Neutrophil (primary cell): Measurements from ENCODE around the gene APC.

Source experiments
- H3K27ac ChIP-seq: fragments of 200-600 bp; sonication (generic); 2 replicates; pipeline ENCODE4 v1.5.1; 2016; ENCODE audit warnings: mild to moderate bottlenecking, moderate library complexity
- H3K27me3 ChIP-seq: fragments of 200-600 bp; sonication (generic); 2 replicates; pipeline ENCODE4 v1.6.0; 2016; ENCODE audit warnings: mild to moderate bottlenecking
- H3K36me3 ChIP-seq: fragments of 200-600 bp; sonication (generic); 2 replicates; pipeline ENCODE4 v1.5.1; 2017
- H3K4me1 ChIP-seq, 2 experiments: fragments of 200-600 bp in 1 of 2; sonication (generic) in 1 of 2; 1 replicate in 1 of 2; 2 replicates in 1 of 2; pipeline versions ENCODE4 v1.5.1 to v1.6.1; 2013 to 2016; ENCODE audit warnings: low read depth in 1 of 2, low read length in 1 of 2, mild to moderate bottlenecking in 1 of 2, moderate library complexity in 1 of 2; ENCODE audit not compliant: control insufficient read depth in 1 of 2, insufficient read depth in 1 of 2
- H3K4me3 ChIP-seq, 2 experiments: fragments of 200-600 bp in 1 of 2; sonication (generic) in 1 of 2; 1 replicate in 1 of 2; 2 replicates in 1 of 2; pipeline ENCODE4 v1.5.1; 2013 to 2016; ENCODE audit warnings: low read depth in 1 of 2, low read length in 1 of 2, mild to moderate bottlenecking in 1 of 2, moderate library complexity in 1 of 2
- H3K9me3 ChIP-seq: fragments of 200-600 bp; sonication (generic); 2 replicates; pipeline ENCODE4 v1.5.1; 2016
- TF ChIP-seq, protein P1 (sequence below): fragments of 200-600 bp; sonication (generic); IDR thresholded peaks from 2 replicates; pipeline ENCODE4 v1.5.1; 2016; ENCODE audit warnings: antibody characterized with exemption

Gene APC

DNA sequence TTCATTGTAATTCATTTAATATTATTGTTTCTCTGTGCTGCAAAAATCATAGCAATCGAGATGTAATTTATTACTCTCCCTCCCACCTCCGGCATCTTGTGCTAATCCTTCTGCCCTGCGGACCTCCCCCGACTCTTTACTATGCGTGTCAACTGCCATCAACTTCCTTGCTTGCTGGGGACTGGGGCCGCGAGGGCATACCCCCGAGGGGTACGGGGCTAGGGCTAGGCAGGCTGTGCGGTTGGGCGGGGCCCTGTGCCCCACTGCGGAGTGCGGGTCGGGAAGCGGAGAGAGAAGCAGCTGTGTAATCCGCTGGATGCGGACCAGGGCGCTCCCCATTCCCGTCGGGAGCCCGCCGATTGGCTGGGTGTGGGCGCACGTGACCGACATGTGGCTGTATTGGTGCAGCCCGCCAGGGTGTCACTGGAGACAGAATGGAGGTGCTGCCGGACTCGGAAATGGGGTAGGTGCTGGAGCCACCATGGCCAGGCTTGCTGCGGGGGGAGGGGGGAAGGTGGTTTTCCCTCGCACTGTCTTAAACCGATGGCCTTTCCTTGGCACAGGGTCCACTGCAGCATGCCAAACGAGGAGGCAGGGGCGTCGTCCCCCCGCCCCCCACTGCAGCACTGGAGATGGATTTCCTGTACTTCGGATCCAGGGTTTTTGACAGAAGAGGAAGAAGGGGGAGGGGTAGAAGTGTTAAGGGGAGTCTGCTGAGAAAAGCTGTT, at the start of gene APC:
TSS of gene APC (plus strand) at position 423 of the 728 bp plus-strand sequence. CDS start 17,006 bp downstream, outside the sequence.
- peak within 1 kb of the TSS; percentile 59 to 63 for H3K4me3 ChIP-seq
- no peaks in the 10 kb centered on the region for H3K27me3 ChIP-seq
- TF ChIP-seq, protein P1, sequence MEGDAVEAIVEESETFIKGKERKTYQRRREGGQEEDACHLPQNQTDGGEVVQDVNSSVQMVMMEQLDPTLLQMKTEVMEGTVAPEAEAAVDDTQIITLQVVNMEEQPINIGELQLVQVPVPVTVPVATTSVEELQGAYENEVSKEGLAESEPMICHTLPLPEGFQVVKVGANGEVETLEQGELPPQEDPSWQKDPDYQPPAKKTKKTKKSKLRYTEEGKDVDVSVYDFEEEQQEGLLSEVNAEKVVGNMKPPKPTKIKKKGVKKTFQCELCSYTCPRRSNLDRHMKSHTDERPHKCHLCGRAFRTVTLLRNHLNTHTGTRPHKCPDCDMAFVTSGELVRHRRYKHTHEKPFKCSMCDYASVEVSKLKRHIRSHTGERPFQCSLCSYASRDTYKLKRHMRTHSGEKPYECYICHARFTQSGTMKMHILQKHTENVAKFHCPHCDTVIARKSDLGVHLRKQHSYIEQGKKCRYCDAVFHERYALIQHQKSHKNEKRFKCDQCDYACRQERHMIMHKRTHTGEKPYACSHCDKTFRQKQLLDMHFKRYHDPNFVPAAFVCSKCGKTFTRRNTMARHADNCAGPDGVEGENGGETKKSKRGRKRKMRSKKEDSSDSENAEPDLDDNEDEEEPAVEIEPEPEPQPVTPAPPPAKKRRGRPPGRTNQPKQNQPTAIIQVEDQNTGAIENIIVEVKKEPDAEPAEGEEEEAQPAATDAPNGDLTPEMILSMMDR: peak; percentile 8
- H3K36me3 ChIP-seq: no peaks in the 10 kb centered on the region
- peak within 1 kb of the TSS; percentile 83 for H3K27ac ChIP-seq
- H3K9me3 ChIP-seq: no peaks in the 10 kb centered on the region
- peaks cover 28 to 30% of the 10 kb centered on the region in 2 experiments for H3K4me1 ChIP-seq

DNA sequence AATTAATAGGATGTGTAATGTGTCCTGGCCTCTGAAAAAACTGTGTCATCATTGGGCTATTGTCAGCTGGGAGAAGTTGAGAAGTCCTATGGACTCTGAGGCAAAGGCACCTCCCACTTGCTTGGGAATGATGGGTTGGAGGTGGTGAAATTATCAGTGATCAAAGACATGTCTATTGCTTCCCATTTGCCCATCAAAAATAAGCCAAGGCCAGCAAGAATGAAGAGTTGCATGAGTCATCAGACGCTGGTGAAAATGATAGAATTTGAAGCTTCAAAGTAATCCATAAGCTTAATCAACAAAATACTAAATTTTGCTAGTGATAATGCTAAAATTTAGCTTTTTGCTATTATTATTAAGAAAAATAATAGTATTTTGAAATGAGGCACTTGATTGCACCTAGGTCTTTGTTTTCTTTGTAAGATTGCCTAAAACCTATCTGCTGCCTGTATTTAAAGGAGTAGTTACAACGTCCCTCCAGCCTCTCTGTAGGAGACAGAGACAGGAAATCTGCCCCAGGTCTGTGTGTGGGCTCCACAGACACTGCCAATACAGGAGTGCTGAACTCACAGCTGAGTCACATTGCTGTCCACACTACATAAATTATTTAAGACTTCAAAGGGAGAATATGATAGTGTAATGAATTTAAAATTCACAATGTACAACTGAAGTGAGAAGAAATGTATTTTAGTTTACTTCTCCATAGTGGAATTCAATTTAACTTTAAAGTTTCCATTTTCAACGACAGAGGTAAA, 48.4 kb upstream of the APC start:
- H3K27ac ChIP-seq: no peak overlapping the region
- H3K9me3 ChIP-seq: no peaks in the 10 kb centered on the region
- H3K4me1 ChIP-seq: no peaks in the 10 kb centered on the region
- TF ChIP-seq, protein P1: no peak
- H3K36me3 ChIP-seq: no peaks in the 10 kb centered on the region
- no peak overlapping the region for H3K4me3 ChIP-seq
- peaks cover 68% of the 10 kb centered on the region for H3K27me3 ChIP-seq

DNA sequence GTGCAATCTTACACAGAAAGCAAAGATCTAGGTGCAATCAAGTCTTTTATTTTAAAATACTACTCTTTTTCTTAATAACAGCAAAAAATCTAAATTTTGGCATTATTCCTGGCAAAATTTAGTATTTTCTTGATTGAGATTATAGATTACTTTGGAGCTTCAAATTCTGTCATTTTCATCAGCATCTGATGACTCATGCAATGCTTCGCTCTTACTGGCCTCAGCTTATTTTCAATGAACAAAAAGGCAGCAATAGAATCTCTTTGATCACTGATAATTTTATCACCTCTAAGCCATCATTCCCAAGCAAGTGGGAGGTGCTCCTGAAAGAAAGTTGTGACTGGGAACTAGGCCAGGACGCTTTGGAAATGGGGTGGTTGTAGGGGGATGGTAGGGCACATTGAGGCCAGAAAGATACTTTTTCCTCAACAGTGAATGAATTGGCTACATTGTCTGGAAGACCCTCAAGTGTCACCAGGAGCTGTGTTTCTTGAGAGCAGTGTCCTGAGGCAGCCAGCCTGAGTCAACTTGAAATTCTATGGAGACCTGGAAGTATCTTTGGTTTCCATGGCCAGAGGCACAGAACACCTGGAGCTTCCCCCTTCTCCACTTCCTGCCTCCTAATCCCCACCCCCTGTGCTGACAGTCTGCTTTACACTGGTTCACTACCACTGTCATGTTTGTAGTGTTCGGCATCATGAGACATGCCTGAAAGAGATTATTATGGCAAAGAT, 46.9 kb upstream of the APC start:
- TF ChIP-seq, protein P1: no peak
- H3K27me3 ChIP-seq: peaks cover 66% of the 10 kb centered on the region
- no peaks in the 10 kb centered on the region for H3K4me1 ChIP-seq
- no peaks in the 10 kb centered on the region for H3K9me3 ChIP-seq
- no peak overlapping the region for H3K4me3 ChIP-seq
- H3K36me3 ChIP-seq: no peaks in the 10 kb centered on the region
- H3K27ac ChIP-seq: no peak overlapping the region

DNA sequence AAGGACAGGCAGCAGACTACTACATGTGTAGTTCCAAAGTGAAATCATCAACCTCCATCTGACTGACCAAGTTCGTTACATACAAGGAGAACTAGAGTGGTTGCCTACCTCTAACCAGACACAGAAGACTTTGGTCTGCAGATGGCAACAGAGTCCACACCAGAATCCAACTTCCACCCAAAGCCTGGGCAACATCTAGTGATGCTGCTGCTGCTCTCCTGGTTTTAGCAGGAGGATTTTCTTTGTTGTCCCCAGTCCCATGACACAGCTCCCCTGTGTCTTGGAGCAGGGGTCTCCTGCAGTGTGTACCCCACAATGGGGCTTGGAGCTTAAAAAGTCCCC, 46.4 kb upstream of the APC start:
- H3K4me1 ChIP-seq: no peaks in the 10 kb centered on the region
- no peaks in the 10 kb centered on the region for H3K36me3 ChIP-seq
- H3K9me3 ChIP-seq: no peaks in the 10 kb centered on the region
- H3K27me3 ChIP-seq: peaks cover 61% of the 10 kb centered on the region
- no peak overlapping the region for H3K27ac ChIP-seq
- TF ChIP-seq, protein P1: no peak
- H3K4me3 ChIP-seq: no peak overlapping the region

DNA sequence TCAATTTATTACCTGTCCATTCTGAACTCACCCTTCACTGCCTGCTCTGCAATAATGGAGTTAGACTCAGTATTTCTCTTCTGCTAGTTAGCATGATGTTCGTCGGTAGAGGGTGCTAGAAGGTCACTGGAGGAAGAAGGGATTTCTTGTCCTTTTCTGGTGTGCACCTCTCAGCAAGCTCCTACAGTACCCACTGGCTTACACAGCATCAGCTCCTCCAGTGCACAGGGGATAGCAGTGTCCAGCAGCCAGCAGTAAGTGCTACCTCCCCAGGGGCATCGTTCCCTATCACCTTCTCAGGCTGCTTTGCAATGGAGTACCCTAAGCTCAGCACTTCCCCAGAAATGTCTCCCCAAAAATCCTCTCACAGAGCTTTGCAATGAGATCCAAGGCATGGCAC, 45.9 kb upstream of the APC start:
- H3K4me1 ChIP-seq: no peaks in the 10 kb centered on the region
- no peaks in the 10 kb centered on the region for H3K9me3 ChIP-seq
- H3K27ac ChIP-seq: no peak overlapping the region
- H3K27me3 ChIP-seq: peaks cover 56% of the 10 kb centered on the region
- no peaks in the 10 kb centered on the region for H3K36me3 ChIP-seq
- TF ChIP-seq, protein P1: no peak
- H3K4me3 ChIP-seq: no peak overlapping the region
